GM19193 (cell line): ENCODE data around the gene SUN1.

Experiments
- POLR2A ChIP-seq: IDR thresholded peaks from 4 replicates; pipeline ENCODE4 v1.6.1; 2011; ENCODE audit not compliant: insufficient read depth, insufficient read length; ENCODE audit errors: extremely low read depth

Gene SUN1

DNA sequence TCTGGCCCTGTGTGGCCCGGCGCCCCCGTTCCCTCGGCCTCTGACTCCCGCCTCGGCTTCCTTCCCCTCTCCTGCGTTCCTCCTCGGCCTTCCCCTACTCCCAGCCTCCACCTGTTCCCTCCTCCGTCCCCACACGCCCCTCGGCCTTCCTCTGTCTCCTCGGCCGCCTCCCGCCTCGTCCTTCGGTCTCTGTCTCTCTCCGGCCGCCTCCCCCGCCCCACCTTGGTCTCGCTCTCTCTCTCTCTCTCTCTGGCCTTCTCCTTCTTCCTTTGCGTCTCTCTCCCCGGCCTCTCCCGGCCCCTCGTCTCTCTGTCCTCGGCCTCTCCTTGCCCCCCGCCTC lies 44.7 kb downstream of the SUN1 start:
- TF ChIP-seq POLR2A = no peak

DNA sequence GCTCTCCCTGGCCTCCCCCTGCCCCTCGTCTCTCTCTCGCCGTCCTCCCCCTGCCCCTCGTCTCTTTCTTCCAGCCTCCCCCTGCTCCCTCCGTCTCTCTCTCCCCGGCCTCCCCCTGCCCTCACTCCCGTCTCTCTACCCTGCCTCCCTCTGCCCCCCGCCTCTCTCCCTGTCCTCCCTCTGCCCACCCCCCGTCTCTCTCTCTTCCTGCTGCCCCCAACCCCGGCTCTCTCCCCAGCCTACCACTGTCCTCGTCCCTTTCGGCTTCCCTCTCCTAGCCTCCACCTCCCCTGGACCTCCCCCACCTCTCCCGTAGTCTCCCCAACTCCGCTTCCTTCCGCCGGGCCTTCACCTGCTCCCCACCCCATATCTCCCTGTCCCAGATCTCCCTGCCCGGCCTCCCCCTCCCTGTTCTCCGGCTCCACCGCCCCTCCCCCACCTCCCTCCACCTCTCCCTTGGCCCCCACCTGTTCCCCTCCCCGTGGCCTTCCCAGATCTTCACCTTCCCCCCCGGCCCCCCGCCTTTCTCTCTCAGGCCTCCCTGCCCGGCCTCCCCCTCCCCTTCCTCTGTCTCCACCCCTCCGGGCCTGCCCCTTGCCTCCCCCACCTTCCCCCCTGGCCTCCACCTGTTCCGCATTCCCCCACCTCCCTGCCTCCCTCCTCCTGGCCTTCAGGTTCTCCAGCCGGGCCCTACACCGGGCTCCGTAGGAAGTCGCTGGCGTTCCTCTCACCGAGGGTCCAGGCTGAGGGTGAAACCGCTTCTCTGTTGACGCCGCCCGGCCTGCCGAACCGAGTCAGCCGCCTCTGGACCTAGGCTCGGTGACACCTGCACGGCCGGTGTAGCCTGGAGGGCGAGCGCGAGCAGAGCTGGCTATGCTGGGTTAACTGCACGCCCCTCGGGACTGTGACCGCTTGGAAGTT lies 45.3 kb downstream of the SUN1 start:
- no peak for TF ChIP-seq POLR2A

DNA sequence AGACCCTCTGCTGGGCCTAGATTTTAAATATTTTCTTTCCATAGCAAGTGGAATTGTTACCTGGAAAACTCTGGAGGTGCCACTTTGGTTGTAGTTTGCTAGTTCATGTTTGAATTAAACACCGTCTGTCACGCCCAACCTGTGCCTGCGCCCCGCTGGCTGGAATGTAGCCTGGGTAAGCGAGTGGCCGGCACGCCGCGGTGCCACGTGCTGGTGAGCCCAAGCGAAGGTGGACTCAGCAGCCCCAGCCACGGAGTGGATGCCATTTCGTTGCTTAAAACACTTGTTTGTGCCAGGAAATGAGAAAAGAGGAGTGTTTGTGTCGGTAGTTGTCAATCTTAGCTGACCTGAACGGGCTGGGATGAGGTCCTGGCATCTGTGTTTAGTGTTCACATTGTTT lies 46.8 kb downstream of the SUN1 start:
- TF ChIP-seq POLR2A = no peak

DNA sequence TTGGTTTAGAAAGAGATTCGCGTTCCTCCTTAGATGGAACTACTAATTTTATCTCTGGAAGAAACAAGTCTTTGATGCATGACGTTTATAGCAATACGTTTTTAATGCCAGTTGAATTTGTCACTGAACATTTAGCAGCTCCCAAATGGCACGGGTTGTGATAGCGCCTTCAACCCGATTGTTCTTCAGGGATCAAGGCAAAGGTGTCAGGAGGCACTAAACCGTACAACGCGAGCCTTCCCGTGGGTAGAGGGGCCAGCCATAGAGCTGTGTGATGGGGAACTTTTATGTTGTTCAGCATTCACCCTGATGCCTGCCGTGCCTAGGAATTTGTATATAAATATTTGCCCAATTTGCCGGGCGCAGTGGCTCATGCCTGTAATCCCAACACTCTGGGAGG lies 47.4 kb downstream of the SUN1 start:
- TF ChIP-seq POLR2A = no peak

DNA sequence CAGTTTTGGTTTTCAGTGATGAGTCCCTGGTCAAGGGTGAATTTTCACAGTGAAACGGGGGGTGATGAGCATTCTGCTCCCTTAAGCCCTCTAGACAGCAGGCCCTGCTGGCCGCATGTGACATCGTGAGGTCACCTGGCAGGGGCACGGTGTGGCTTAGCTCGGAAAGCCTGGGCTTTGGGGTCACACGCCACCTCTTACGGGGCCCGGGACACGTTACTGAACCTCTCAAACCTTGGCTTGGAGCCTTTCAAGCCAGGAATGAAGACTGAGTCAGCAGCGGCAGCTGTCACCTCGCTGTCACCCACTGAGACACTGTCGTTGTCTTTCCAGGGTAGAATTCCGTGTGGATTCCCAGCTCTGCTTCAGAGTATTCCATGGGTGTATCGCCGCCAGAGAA lies 48.2 kb downstream of the SUN1 start:
- no peak for TF ChIP-seq POLR2A

DNA sequence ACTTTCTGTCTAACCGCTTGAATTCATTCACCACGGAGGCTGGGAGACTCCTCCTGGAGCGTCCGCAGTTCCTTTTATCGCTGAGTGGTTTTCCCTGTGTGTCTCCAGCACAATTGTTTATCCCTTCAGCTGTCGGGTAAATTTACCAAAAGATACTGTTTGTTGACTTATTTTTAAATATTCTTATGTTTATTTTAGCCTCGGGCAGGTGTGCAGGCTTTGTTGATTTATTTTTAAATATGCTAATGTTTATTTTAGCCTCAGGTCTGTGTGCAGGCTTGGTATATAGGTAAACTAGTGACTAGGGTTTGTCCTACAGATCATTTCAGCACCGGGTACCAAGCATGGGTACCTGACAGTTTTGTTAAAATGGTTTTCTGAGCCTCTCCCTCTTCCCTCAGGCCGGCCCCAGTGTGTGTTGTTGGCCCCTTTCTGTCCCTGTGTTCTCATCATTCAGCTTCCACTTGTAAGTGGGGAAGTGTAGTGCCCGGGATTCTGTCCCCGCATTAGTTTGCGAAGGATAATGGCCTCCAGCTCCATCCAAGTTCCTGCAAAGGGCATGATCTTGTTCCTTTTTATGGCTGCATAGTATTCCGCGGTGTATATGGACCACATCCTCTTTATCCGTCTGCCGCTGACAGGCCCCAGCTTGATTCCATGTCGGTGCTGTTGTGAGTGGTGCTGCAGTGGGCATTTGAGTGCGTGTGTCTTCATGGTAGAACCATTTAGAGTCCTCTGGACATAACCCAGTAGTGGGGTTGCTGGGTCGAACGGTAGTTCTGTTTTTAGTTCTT lies 49.4 kb downstream of the SUN1 start:
- no peak for TF ChIP-seq POLR2A

DNA sequence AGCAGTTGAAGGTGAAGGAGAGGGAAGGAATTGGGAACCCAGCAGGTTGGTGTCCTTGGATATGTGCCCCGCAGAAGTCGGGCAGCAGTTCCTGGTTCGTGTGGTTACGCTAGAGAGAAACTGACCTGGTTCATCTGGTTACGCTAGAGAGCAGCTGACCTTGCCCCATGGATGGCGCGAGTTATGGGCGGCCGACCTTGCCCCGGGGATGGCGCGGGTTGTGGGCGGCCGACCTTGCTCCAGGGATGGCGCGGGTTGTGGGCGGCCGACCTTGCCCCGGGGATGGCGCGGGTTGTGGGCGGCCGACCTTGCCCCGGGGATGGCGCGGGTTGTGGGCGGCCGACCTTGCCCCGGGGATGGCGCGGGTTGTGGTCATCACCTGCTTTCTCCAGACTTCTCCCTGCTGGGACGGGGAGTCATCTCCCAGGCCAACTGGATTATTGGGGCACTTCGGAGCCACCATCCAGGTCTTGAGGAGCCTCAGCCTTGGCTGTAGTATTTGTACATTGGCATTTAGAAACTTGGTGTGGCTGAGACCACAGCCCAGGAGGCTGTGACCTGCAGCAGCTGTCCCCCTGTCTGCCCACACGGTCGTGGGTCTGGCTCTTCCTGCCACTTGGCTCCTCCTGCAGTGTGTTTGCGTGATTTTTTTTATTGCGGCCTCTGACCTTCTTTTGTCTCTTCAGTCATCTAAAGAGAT lies 50.2 kb downstream of the SUN1 start:
- TF ChIP-seq POLR2A = no peak

DNA sequence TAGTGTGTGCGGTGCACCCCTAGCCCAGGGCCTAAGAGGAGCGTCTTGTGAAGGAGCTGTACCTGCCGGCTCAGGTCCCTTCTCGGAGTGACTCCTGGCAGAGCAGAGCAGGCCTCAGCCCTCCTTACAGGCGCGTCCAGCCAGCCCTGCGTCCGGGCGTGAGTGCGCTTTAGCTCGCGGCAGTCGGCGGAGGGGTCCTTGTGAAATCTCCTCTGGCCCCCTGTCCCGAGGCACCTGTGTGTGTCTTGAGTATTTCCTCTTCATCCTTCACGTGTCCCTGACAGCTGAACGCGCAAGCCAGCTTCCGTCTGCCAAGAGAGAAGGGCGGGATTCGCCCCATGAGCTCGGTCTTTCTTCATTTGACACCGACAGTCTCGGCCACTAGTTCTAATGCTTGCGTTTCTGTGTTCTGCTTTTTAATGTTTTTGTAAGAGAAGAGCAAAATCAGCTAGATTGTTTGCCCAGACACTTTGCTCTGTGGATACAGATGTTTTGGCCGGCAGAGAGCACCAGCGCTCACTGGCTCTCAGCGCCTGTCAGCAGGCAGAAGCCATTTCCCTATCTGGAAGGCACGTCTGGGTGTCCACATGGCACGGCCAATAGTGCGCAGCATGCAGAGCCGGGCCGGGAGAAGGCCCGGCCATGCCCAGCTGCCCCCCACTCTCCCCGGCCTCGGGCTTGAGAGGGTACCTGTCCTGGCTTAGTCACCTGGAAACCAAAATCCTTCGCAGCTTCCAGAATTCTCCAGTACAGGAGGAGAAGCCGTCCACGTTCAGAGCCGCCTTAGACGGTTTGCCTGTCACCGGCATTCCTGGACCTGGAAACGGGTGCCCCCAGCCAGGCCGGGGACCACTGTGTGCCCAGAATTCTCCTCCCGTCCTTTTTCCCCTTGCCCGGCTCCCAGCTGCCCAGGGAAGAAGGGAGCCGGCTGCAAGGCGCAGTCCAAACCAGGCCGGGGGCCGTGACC lies 51.1 kb downstream of the SUN1 start:
- TF ChIP-seq POLR2A = no peak

DNA sequence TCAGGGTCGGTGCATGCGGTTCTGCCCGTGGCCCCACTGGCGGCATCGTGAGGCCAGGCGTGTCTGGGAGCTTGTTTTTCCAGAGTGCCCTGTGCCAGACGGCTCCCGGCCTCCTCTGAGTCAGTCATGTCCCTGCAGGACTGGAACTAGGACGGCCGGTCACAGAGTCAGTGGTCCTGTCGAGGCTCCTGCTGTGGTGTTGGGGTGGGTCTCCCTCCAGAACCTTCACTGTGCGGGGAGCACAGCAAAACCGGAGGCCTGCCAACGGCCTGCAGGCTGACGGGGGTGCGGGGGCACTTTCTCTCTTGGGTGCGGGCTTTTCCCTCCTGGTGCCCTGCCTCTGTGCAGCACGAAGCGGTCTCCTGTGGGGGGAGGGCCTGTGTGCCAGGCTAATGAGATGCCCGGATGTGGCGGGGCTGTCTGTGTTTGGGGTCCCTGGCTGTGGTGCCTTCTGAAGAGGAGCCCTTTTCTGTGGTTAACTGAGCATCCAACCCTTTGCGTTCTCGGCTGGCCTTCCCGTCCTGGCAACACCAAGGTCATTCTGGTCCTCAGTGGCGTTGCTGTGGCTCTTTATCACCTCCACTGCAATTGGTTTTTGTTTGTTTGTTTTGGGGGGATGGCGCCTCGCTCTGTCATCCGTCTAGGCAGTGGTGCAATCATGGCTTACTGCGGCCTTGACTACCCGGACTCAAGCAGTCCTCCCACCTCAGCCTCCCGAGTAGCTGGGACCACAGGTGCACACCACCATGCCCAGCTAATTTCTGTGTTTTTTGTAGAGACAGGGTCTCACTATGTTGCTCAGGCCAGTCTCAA lies 52.1 kb downstream of the SUN1 start:
- no peak for TF ChIP-seq POLR2A

DNA sequence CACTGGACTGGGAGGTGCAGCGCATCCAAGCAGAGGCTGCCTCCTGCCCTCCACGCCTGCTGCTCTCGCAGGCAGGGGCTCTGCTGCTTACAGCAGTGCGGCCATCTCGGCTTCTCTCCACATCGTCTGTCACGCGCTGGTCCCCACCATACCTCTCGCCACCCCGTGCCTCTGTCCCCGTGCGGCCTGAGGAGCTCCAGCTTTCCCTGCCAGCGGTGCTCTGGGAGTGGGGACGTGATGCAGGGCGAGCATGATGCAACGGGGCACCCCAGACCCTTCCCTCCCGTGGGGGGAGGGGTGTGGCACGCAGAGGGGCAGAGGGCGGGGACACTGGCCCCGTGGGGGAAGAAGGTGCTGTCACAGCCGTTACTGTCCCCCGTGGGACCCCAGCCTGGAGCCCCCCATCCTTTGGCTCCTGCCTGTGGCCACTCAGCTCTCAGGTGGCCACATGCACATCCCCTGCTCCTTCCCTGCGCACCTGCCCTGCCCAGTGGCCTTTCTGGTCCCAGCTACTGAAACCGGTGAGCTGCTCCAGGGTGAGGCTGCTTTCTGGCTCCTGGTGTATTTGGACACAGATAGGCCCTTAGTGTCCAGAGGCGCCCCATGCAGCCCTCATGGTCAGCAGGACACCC lies 53.1 kb downstream of the SUN1 start:
- TF ChIP-seq POLR2A = no peak

DNA sequence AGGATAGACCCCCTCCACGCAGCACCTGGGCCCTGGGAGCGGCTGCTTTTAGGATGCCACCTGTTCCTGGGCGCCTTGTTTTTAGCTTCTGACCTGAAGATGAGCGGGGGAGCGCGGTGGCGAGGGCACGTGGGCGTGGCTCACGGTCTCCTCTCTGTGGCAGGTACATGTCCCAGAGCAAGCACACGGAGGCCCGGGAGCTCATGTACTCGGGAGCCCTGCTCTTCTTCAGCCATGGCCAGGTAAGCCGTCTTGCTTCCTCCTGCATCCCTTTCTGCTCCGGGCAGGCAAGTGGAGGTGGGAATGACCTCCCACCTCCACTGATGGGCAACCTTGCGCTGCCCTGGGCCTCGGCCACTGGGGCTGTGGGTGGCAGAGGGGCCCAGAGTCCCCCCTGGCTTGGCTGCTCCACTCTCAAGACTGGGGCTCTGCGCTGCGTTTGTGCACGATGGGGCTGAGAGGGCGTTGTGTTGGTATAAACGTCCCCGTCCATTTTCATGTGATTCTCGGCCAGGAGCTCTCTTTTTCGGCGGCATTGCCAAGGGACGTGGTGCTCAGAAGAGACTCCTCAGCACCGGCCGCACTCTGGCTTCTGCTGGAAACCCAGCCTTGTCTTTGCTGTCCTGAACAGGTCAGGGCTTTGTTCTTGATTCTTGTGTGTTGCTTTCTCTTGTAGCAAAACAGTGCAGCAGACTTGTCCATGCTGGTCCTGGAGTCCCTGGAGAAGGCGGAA lies 53.8 kb downstream of the SUN1 start:
- TF ChIP-seq POLR2A = no peak
